NCI-H524 (cell line): ENCODE results near the gene MMP15.
A peak's percentile ranks its signal among the peaks of the same experiment; 100 is the strongest.

Experiments used
- DNase-seq, 2 experiments: peaks; one replicate each; lab custom pipeline; 2025; lab: John Stamatoyannopoulos, UW

The MMP15 gene

DNA sequence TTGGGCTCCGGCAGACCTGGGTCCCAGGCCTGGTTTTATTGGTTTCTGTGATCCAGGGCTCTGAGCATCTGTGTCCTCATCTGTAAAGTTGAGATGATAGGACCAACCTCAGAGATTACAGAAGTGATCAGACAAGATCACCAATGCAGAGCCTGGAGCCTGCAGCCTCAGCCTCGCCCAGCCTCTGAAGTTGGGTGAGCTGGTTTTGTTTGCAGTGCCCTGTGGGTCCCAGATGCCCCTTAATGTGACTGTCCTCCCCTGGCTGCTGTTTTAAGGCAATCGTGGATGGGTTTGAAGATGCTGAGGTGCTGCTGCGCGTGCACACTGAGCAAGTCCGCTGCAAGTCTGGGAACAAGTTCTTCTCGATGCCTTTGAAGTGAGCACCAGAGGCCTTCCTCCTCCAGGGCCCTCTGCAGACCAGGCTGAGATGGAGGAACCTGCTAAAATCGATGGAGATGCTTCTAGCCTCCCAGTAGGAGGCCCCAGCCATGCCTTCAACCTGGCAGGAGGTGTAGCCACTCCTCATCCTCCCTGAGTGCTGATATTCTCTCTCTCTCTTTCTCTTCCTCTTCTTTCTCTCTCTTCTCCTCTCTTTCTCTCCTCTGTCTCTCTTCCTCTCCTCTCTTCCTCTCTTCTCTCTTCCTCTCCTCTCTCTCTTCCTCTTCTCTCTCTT lies 5.6 kb upstream of the MMP15 start:
- no peak for DNase-seq

DNA sequence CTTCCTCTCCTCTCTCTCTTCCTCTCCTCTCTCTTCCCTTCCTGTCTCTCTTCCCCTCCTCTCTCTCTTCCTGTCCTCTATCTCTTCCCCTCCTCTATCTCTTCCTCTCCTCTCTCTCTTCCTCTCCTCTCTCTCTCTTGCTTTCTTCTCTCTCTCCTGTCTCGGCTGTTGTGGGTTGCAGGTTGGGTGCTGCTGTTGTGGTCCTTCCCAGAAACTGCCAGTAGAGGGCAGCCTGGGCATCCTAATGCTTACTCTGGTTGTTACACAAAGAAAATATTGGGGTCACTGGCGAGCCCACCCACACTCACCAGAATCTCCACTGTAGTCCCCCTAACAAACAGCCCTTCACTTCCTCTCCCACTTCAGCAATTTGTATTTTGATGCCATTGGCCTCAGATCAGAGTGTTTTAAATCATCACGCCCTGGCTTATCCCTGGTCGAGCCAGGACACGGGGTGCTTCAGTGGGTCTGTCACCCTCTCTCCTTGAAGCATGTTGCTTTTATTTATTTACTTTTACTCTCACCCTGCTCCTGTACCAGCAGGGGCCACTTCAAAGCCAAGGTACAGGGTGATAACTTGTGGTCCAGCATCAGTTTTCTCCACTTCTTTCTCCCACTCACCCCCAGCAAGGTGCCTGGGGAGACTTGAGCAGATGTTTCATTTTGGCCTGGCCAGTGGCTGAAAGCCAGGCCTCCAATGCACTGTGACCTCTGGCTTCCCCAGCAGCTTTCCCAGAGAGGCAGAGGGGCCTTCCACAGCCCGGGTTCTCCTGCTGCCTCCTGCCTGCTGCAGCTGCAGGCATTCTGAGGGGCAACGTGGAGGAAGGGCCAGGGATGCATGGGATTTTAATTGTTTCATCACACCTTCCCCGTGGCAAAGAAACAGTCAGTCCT lies 4.7 kb upstream of the MMP15 start:
- DNase-seq, result peak in 1 of 2 experiments; percentile 57

DNA sequence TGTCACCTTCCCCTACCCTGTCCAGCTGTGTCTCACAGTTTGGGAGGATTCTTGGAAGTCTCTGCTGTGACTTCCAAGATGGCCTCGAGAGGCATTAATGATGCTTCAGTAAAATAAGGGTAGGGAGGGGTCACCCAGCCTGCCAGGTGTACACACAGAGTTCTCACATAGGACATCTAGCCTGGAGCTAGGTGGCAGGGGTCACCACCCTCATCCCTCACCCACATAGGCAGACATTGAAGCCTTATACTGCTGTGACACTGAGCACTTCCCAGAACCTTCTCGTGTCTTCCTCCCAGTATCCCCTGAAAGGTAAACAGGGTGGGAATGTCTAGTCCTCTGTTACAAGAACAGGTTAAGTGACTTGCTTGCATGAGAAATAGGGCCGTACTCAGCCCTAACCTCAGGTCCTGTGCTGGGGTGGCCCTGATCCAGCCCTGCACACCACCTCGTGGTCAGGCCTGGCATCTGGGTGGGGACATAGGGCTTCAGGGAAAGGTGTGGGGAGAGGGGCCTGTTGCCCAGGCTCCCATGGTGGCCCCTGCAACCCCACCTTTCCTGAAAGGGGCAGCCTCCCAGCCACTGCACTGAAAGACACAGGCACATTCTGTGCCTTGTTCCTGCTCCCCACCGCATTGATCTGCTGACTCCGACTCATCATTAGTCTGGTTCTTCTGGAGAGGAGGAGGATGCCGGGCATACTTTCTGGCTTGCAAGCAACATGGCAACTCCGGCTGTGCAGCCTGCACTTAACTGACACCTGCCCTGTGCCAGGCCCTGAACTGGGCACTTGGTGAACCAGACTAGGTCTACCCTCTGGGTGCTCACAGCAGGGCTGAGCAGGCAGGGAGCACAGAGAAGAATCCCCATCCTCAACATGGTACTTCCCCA lies 3.6 kb upstream of the MMP15 start:
- no peak for DNase-seq

DNA sequence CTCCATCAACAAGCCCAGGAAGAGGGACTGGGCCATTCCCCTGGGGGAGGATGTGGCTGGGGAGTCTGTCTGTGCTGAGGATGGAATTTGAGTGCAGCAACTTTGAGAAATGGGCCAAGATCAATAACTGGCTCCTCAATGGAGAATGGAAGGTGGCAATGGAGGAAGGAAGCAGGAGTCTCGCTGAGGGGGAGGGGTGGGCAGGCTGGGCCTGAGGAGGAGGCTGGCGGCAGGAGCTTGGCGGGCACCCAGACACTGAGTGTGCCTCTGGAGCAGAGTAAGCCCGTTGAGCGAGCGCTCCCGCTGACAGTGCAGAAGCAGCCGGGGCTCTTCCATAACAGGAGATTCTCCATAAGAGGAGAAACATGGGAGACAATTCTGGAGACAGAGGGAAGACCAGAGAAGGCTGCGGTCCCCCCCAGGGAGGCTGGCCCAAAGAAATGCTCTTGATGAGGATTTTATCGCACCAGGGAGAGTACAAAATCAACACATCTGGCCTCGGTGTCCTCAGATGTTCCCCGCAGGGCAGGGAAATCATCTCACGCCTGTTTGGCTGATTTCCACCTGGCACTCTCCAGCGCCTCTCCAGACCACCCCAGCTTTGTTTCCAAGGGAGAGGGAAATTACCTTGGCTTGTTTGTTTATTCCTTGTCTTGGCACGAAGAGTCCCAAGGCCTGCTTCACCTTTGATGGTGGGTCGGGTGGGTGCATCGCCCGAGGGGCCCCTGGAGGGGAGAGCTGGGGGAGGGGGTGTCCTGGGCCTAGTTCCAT lies 2.8 kb upstream of the MMP15 start:
- DNase-seq, result peak; percentile 57 to 70

DNA sequence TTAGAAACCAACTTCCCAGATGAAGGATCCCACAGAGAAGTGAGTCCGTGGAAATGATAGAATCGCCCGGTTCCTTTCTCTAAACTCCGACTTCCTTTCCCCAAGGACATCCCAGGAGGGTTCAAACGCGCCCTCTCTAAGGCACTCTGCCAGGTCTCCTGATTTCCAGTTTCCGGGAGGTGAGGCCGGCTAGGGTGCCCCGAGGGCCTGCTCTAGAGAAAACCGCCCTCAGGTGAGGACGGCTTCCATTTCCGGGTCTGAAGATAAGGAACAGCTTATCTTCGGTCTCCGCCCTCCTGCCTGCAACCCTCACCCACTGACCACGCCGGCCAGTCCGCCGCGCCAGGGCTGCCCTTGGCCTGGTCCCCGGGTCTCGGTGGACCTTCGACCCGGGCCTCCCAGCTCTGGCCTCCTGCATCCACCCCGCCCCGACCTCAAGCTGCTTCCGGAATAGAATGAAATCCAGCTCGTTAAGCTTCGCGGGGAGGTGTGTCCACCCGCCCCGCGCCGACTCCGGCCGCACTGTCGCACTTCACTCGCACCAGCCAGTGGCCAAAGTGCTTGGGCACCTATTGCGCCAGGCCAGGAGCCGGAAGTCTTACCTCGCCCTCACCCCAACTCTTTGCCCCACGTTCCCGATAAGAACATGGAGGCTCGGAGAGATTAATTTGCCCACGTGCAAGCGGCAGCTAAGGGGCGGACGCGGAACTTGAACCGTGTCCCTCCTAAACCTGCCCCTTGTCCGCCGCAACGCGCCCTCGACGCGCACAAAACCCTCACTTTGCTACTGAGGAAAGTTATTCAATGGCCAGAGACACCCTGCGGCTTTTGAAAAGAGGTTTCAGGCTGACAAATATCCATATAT lies 836 bp upstream of the MMP15 start:
- DNase-seq, result peak in 1 of 2 experiments; percentile 13

DNA sequence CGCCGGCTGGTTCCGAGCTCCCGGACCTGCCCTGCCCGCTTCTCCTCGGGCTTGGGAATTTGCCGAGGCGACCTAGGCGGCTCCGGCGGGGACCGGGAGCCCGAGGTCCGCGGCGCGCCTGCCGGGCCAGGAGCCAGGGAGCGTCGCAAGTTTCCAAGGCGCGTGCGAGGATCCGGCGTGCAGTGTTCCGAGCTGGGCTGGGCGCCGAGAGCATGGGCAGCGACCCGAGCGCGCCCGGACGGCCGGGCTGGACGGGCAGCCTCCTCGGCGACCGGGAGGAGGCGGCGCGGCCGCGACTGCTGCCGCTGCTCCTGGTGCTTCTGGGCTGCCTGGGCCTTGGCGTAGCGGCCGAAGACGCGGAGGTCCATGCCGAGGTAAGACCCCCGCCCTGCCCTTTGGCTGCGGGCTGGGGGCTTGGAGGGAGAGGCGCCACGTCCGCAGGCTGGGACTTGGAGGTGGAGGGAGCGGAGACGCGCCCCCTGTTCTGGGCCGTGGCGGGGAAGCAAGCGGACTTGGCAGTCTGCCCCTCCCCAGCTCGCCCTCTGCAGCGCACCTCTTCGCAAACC lies 668 bp downstream of the MMP15 start:
- DNase-seq, result peak in 1 of 2 experiments; percentile 50

DNA sequence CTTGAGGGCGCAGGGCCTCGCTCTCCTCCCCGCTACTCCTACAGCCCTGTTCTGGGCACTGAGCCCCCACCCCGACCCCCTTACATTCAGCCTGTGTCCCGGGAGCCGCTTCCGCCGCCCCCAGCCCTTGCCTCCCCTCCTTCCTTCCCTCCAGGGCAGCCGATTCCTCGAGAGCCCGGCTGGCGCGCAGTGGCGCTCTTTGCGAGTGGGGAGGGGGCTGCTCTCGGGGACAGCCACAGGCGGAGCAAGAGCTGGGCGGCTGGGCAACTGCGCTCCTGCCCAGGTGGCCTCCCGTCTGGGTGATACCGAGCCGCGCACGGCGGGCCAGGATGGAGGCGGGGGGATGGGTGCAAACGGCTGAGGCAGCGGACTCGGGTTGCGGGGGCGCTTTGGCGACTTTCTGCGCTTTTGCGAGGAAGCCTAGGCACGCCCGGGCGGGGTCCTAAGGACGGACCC lies 1.2 kb downstream of the MMP15 start:
- DNase-seq, result peak in 1 of 2 experiments; percentile 39

DNA sequence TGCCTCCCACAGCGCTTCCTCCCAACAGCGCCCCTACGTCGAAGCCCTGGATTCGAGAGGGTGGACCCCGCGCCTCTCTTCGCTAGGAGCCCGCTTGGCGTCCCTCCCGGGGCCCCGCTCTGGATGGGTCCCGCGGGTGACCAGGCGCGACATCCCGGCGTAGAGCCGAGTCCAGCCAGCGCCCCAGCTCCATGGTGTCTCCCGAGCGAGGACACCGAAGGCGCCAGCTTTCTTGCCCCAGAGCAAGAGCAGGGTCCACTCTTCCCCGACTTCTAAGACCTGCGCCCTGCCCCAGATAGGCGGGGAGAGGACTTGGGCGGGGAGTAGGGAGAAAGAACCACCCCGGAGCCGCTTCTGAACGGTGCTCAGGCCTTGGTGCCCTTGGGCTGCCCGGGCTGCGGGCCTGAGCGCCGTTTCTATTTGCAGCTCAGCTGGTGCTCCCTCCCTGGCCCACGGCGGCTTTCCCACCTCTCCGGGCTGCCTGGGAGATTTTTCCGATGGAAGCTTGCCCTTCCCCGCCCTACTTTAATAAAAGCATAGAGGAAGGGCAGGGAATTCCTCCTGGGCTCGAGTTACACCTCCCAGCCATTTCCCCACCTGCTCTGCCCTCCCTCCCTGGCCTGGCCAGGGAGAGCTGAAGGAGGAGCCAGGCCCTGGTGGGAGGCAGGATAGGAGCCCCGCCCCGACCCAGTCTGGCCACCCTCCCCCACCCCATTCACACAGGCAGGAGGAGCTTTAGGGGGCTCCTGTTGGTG lies 1.8 kb downstream of the MMP15 start:
- peak in 1 of 2 experiments; percentile 46 for DNase-seq

DNA sequence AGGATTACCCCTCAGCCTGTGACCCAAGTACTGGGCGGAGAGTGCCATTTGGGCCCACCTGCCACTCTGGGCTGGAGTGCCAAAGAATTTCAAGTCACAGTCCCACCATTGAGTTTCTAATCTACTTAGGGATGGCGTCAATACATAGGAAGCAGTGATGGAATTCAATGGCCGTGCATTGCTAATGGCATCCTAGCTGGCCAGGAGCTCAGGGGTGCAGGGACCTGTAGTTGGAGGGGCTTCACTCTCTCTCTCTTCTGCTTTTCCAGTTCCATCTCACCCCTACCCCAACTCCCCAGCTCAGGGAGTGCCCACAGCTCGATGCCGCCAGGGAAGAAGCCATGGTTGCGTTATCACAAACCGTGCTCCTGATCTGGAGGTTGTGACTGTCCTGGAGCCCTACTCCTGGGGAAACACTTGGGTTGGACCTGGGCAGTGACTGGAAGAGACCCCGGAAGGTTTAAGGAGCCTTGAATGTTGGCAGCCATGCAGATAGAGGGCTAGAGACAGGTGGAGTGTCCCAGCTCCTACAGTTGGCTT lies 2.4 kb downstream of the MMP15 start:
- DNase-seq, result no peak

DNA sequence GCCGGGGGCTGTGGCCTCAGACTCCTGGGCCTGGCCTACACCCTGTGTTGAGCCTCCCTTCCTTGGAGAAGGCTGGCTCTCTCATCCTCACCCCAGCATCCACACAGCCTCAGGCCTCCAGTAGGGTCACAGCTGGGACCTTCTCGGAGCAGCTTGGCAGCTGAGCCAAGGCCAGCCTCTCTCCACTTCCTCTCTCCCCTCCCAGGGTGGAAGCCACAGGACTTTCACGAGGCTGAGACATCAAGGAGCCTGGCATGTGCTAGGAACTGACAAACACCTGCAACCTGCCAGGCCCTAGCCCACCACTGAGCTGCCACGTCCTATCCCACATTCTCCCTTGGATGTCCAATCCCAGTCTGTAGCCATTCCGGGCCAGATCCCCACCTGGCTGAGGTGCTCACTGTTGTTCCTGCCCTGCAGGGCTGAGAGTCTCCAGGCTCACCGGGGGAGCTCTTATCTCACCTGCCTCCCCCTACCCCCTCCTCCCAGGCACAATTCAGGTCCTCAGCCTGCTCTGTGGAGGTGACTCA lies 3.1 kb downstream of the MMP15 start:
- no peak for DNase-seq

DNA sequence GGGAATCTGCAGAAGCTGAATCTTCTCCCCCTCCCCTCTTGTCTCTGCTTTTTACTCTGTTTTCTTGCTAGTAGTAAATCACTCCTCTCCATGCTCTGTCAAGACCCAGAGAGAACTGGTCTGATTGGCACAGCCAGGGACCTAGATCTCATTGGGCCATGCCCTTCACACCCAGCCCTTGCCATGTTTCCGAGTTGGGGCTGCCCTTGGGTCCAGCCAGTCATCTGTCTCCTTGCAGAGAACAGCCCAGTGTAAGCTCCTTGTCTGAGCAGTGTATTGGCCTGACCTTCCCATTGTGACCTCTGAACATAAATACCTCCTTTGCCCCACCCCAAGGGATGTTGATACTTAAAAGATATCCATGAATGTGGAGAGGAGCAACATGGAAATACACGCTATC lies 3.9 kb downstream of the MMP15 start:
- DNase-seq, result no peak

DNA sequence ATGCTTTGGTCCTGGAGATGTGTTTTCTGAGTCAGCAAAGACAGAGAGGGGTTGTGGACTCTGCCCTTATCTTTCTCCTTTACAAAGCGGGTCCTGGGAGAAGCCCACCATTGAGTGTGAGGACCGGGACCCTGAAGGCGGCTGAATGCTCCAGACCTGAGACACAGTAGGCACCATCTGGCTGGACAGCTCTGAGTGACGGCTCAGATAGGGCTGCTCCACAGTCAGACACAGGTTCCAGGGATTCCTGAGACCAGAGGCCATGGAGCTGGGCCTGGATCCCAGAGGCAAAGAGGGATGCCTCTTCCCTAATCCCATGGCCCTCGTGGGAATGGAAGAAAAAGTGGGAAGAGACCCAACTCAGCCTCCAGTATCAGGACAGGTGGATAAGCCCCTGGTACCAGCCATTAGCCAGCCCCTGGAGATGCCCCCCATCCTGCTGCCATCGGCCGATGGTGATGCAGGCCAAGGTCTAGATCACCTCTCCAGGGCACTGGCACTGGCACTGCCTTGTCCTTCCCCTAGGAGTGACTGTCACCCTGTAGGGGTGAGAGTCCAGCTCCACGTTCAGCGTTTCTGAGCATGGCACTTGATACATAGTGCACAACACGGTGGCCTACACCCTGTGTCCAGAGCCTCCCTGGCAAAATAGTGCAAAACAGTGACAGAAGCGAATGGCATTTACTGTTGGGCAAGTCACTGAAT lies 4.7 kb downstream of the MMP15 start:
- no peak for DNase-seq

DNA sequence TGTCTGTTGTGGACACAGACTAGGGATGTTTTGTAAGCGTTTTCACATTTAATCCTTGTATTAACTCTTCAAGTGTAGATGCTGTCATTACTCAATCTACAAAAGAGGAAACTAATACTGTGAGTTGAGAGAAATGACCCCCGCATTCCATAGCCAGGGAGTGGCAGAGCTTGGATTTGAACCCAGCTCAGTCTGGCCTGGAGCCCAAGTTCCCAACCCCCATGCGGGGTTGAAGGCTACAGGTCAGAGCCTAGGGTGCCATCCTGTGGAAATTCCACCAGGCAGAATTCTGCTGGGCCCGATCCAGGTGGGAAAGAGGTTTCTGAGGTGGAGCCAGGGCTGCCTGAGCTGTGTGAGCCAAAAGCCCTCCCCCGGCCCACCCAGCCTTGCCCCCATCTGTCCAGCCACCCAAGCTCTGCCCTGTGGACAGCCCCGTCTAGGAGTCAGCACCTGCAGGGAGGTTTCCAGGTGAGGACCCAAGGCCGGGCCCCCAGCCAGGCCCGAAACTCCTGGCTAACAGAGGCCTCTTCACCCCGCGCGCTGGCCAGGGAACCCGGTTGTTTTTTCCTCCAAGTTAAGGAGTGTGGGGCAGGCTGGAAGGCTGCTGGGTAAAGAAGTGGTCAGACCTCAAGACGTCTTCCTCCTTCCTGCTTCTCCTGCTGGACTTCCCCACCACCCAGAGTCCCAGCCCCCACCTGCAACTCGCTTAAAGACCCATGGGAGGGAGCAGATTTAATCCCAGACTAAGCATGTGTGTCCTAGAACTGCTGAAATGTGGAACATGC lies 5.7 kb downstream of the MMP15 start:
- DNase-seq, result no peak

DNA sequence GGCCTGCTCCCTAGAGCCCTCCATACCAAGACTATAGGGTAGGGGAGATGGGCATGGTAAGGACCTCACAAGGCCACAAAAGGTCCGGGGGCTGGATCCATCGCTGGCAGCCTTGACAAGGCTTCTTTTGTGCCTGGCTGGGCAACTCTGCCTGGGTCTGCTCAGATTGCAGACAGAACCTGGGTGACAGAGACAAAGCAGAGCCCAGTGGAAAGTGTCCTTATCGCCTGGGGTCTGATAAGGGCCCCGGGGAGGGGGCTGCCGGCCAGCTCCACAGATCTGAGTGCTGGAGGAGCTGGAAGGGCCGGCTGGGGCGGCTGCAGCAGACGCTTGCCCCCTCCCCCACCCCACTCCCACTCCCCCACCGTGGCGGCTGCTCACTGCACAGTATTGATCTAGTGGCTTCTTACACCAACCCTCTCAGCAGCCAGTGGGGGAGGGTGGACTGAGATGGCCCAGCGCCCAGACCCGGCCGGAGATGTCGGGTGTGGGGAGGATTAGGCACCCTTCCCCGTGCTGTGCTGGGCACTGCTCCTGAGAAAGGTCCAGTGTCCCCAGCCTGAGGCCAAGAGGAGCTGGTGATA lies 7.2 kb downstream of the MMP15 start:
- no peak for DNase-seq

DNA sequence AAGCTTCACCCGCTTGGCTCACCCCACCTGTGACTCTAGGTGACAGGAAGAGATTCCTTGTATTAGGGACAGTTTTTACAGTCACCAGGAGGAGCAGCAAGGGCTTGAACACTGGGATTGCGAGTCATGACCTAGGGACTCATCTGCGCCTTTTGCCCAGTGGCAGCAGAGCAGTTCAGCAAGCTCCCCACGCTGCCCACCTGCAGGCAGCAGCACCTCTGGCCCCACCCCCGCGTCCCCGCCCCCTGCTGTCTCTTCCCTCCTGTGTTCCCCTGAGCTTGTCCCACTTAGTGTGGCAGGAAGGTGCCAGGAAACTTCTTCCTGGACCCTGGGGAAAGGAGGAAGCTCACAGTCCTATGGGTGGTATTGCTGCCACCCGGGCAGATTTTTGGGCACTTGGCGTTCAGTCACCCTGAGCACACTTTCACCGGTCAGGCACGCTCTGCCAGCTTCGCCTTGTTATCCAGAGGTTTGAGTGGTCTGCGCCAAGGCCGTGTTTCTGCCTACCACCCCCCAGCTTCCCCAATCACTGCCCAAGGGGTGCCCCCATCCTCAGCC lies 8.7 kb downstream of the MMP15 start:
- DNase-seq, result no peak

DNA sequence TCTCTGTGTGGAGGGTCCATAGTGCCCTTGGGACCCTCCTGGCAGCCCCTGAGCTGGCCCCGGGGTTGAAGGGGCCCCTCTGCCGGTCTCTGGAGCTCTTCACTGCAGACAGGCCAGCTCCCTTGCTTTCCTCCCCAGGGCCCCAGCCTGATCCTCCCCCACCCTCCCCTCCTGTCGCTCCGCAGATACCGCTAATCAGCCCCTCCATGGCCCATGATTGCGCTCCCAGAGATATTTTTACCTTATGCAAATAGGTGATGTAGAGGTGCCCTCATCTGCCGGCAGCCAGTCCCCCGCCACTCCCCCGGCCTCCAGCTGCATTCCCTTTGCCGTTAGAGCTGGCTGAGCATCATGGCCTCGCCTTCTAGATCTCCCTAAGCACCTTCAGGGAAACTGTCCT lies 9.2 kb downstream of the MMP15 start:
- no peak for DNase-seq
